ENCODE data around the gene GIMAP8. TPM values are rescaled to one million over a fixed set of nuclear protein-coding genes. Genes with fewer than 3 reads are reported as not detected.
"Not testable (repeated sequence)": the region's sequence is repeated elsewhere in the genome, so short reads cannot be mapped to it uniquely, and the experiment has no call there.

The GIMAP8 gene
- total RNA-seq, 1 donor from 2014 or later, result 14.9 TPM

DNA sequence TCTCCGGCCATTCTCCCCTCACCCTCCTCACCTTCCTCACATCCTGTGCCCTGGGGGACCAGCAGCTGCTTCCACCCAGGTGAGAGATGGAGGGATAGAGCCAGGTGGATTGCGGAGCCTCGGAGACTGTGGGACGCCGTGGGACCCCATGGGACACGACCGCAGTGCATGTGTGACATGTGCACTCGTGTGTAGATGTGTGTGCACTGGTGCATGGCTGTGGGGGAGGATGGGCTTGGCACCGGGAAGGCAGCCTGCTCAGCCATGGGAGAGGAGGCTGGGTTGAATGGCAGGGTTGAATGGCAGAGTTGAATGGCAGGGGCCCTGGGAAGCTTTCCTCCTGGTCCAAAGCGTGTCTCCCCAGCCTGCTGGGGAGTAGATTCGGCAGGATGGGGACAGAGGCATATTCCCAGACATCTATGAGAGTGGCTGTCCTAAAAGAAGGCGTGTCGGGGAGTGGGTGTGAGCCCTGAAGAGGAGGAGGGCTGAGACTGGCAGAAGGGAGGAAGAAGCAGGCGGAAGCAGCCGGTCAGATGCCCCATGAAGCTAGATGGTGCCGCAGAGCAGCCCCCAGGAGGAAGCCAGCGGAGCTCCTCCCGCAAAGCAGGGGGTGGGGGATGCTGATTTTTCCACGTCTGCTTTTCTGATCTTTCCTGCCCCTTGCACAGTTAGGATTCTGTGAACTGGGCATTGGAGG lies 815 bp downstream of the GIMAP8 start:
- intact Hi-C loops (cut with DNase I), result loop anchor here (2.0 to 5.0 kb wide), 2 partner anchors 64 to 116 kb away; partner anchors contain the start of genes GIMAP4 and GIMAP7
- ATAC-seq (peak; percentile 63), DNase-seq (ENCODE audit: missing footprints) (peak; percentile 88)

DNA sequence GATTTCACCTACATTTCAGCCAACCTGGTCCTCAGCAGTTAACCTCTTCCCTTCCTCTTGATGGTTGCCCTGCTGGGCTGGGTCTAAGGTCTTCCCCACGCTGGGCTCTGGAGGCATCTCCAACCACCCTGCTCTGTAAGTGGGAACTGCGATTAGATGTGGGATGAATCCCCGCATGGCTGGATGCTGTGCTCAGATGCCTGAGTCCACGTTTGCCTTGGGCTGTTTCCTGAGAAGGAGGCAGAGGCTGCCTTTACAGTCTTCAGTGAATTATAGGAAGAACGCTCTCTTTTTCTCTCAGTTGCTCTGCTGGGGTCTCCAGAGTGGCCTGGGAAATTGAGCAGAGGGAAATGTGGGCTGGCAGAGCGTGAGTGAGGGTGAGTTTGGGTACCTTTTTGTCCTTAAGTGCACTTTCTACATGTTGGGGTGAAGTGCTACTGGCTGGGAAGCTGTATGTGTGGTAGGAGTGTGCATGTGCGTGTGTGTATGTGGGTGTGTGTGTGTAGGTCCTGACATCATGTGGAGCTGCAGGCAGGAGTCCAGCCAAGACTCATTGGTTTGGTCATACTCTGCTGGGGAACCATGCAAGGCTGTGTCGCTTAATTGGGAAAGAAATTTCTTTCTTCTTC lies 1.5 kb downstream of the GIMAP8 start:
- ATAC-seq, result no peak
- DNase-seq (ENCODE audit: missing footprints), result no peak
- intact Hi-C loops (cut with DNase I), result loop anchor here (2.0 to 5.0 kb wide), 2 partner anchors 63 to 115 kb away; partner anchors contain the start of genes GIMAP4 and GIMAP7

DNA sequence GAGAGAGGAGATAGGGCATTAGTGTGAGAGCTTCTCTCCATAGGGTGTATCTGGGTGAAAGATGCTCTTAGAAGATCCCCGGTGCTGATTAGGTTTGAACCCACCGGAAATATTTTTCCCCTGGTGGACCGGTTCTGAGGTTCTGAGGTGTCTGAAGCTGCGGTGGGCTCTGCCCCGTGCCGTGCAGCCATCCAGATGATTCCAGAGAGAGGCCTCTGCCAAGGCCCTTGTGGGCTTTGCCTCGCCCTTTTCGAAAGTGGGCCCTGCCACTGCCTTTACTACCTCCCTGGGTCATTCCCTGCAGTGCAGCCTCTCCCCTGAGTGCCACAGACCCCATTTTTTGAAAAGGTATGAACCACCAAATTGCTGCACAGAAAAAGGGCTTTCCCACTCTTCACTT lies 2.8 kb downstream of the GIMAP8 start:
- no peak for DNase-seq (ENCODE audit: missing footprints)
- intact Hi-C loops (cut with DNase I), result loop anchor here (5.0 kb wide), 1 partner anchor 114 kb away; the partner anchor contains the start of gene GIMAP4
- no peak for ATAC-seq

DNA sequence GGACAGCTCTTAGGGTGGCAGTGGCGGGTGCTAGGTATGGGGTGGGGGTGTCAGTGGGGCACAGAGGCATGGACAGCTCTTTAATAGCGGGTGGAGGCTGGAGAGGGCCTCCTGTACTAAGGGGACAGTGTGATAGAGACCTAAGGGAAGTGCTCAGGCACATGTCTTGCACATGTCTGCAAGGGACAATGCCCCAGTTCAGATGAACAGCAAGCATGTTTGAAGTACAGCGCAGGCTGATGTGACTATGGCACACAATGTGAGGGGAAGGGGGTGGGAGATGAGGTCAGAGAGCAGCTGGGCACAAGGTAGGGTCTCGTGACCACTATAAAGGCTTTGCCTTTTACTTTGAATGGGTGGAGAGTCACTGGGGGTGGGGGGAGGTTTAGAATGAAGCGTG lies 3.5 kb downstream of the GIMAP8 start:
- intact Hi-C loops (cut with DNase I), result loop anchor here (5.0 kb wide), 1 partner anchor 113 kb away; the partner anchor contains the start of gene GIMAP4
- no peak for DNase-seq (ENCODE audit: missing footprints)
- ATAC-seq, result no peak

DNA sequence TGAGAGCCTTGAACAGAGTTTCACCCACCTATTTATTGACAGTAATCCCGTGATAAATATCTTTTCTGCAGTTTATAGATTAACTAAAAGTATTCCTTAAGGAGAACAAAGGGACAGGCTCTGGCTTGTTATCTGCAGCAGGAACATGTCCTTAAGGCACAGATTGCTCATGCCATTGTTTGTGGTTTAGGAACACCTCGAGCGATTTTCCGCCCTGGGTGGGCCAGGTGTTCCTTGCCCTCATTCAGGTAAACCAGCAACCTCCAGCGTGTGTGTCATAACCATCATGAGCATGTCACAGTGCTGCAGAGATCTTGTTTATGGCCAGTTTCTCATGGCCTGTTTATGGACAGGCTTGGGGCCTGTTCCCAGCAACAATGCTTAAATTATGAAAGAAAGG lies 6.6 kb downstream of the GIMAP8 start:
- intact Hi-C loops (cut with DNase I); DNase-seq (ENCODE audit: missing footprints); ATAC-seq: not testable (repeated sequence)

DNA sequence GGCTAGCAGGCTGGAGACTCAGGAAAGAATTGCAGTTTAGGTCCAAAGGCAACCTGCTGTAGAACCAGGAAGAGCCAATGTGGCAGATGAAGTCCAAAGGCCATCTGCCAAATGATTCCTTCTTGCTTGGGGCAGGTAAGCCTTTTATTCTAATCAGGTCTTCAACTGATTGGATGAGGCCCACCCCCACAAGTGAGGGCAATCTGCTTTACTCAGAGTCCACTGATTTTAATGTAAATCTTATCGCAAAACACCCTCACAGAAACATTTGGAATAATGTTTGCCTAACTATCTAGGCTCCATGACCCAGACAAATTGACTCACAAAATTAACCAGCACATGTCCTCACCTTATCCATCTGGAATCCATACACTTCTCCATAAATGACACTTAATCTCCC lies 7.8 kb downstream of the GIMAP8 start:
- ATAC-seq, result no peak
- intact Hi-C loops (cut with DNase I), result no loop called here
- no peak for DNase-seq (ENCODE audit: missing footprints)

DNA sequence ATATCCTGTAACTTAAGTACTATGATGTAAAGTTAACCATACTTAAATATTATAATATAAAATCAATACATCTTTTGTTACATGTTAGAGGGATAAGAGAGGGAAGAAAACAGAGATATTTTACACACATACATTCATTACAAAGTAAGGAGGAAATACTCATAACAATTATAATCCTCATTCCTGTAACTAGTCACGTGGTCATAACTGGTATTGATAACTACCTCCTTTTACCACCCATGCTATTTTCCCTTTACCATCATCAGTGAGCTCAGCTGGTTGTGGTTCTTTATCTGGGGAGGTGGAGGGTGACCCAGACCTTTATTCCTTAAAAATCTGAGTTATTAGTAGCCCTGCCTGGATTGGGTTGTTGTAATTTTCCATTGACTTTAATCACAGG lies 8.3 kb downstream of the GIMAP8 start:
- DNase-seq (ENCODE audit: missing footprints) (no peak), ATAC-seq (no peak)
- intact Hi-C loops (cut with DNase I), result no loop called here

DNA sequence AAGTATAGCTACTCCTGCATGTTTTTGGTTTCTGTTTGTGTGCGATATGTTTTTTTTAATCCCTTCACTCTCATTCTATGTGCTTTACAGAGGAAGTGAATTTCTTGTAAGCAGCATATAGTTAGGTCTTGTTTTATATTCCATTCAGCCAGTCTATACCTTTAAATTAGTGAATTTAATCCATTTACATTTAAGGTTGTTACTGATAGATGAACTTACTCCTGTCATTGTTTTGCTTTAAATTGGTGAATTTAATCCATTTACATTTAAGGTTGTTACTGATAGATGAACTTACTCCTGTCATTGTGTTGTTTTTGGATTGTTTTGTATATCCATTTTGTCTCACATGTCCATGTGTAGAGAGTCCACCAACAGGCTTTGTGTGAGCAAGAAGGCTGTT lies 11.1 kb downstream of the GIMAP8 start:
- DNase-seq (ENCODE audit: missing footprints) (no peak), ATAC-seq (no peak)
- intact Hi-C loops (cut with DNase I), result no loop called here

DNA sequence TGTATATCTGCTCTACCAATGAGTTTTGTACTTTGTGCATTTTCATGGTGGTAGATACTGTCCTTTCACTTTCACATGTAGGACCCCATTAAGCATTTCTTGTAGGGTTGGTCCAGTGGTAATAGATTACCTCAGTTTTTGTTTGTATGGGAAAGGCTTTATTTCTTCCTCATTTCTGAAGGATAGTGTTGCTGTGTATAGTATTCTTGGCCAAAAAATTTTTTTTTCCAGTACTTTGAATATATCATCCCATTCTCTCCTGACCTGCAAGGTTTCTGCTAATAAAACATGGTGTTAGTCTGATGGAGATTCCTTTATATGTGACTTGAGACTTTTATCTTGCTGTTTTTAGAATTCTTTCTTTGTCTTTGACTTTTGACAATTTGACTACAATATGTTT lies 12.0 kb downstream of the GIMAP8 start:
- intact Hi-C loops (cut with DNase I), result no loop called here
- ATAC-seq, result no peak
- no peak for DNase-seq (ENCODE audit: missing footprints)

DNA sequence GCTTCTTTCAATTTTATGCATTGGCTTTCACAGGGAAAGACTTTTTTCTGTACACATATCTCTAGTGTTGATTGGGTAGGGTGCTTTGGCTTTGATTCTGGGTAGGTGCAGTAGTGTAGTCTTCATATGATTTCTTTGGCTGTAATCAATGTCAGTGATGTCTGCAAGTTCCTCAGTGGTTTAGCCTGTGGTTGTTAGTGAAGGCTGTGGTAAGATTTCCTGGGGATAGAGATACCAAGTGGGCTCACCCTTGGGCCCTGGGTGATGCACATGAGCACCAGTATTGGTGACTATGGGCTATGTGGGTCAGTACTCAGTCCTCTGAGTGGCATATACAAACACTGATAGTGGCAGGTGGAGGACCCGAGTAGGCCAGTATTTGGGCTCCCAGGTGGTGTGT lies 13.0 kb downstream of the GIMAP8 start:
- no peak for DNase-seq (ENCODE audit: missing footprints)
- intact Hi-C loops (cut with DNase I), result no loop called here
- ATAC-seq, result no peak

DNA sequence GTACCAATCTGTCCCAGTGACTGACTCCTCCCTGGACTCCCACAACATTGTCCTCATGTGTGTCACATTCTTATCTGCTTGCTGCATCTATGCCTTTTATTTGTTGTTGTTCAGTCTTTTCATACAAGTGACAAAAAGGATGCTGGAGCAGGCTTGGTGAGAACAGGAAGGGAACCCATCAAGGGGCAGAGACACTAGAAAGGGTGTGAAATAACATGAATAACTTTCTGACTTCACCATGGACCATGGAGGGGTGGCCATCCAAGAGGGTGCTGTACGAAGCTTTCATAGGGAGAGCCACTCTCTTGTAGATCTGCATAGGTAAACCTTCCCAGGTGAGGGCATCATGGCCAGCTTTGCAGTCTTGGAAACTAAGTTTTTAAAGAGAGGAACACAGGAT lies 14.5 kb downstream of the GIMAP8 start:
- DNase-seq (ENCODE audit: missing footprints) (no peak), ATAC-seq (no peak)
- intact Hi-C loops (cut with DNase I), result loop anchor here (5.0 kb wide), 1 partner anchor 167 kb away; the partner anchor contains the start of gene GIMAP6

DNA sequence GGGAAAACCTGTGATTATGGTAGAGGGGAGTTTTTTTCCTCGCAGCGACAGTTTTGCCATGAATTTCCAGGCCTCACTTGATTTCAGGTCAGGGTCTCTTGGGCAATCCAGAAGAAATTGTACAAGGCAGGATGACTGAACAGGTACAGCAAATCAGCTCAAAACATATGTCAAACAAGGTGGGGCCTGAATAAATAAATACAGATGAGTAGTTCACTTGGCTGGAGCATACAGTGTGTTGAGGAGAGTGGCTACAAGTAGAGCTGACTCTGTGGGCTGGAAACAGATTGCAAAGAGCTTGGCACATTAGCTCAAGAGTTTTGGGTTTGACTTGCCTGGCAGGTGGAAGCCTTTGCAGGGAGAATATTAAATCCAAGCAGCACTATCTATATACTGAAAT lies 15.0 kb downstream of the GIMAP8 start:
- DNase-seq (ENCODE audit: missing footprints) (no peak), ATAC-seq (no peak)
- intact Hi-C loops (cut with DNase I), result loop anchor here (5.0 kb wide), 1 partner anchor 167 kb away; the partner anchor contains the start of gene GIMAP6

DNA sequence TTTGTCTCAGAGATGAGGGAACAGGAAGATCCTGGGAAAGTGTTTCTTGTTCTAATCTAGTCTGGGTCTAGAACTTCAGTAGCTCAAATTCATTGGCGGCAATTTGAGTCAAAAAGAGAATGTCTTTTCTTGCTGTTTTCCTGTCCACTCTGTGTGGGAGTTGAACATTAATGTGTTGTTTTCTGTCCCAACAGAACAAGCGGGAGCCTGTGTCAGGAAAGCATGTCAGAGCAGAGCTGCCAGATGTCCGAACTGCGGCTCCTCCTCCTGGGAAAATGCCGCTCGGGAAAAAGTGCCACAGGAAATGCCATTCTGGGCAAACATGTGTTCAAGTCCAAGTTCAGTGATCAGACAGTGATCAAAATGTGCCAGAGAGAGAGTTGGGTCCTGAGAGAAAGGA lies 16.0 kb downstream of the GIMAP8 start:
- intact Hi-C loops (cut with DNase I), result loop anchor here (5.0 kb wide), 1 partner anchor 166 kb away; the partner anchor contains the start of gene GIMAP6
- DNase-seq (ENCODE audit: missing footprints) (no peak), ATAC-seq (no peak)

DNA sequence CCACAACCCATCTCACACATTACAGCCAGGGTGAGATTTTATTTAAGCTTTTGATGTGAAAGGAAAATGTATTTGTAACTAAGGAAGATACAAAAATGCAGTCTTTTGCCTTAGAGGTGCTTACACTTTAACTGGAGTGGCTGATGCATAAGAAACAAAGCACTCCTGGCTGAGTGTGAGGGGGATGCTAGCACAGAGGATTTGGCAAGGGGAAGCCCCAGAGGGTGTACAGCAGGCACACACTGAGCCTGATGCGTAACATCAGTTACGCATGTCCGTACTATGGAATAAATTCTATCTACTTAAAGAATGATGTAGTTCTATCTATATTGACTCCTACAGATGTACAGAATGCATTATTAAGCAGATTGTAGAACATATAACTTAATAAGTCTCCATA lies 17.8 kb downstream of the GIMAP8 start:
- intact Hi-C loops (cut with DNase I), result loop anchor here (5.0 kb wide), 1 partner anchor 164 kb away; the partner anchor contains the start of gene GIMAP6
- DNase-seq (ENCODE audit: missing footprints), result no peak
- no peak for ATAC-seq

DNA sequence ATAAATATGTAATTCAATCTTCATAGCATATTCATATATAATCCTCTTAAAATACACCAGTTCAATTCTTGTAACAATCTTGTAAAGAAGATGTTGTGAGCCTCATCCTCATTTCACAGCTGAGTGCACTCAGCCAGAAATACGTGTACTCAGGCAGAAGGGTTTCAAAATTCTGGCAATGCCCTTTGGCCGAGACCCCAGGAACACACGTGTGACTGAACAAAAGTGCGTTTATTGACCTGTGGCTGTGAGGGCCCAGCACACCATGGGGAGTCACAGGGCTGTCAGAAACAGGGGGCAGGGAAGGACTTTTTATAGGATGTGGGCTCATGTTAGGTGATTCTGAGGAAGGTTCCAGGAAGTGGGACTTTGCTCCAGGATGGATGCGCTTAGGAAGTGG lies 21.5 kb downstream of the GIMAP8 start:
- no peak for DNase-seq (ENCODE audit: missing footprints)
- no peak for ATAC-seq
- intact Hi-C loops (cut with DNase I), result no loop called here

DNA sequence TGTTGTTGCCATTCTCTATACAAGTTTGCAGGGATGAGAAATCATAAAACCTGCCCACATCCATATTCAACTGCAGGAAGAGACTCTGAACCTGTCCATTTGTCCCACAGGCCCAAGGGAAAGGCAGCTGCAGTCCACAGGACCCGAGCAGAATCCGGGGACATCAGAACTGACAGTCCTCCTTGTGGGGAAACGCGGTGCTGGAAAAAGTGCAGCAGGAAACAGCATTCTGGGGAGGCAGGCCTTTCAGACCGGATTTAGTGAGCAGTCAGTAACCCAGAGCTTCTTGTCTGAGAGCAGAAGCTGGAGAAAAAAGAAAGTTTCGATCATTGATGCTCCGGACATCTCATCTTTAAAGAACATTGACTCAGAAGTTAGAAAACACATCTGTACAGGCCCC lies 23.5 kb downstream of the GIMAP8 start:
- ATAC-seq, result no peak
- intact Hi-C loops (cut with DNase I), result no loop called here

DNA sequence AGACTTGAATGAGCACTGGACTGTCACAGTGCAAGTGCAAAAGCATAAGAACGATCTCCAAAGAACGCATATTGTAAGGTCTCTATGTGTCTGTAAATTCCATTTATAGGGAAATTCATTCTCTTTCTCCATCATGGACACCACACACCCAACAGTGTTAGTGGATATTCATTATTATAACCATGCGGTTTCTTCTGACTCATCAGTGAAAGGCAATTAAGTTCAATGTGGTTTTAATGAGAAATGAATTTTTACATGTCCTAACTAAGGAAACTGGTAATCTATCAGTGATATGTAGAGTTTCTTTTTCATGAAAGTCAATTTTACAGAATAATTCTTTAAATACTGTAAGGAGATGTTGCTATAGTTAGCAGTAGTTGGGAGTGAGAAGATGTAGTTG lies 25.9 kb downstream of the GIMAP8 start:
- ATAC-seq (no peak), DNase-seq (ENCODE audit: missing footprints) (no peak)
- intact Hi-C loops (cut with DNase I), result no loop called here

More for the DNA sequence above, 23.5 kb downstream of the GIMAP8 start:
- no peak for DNase-seq (ENCODE audit: missing footprints)

DNA sequence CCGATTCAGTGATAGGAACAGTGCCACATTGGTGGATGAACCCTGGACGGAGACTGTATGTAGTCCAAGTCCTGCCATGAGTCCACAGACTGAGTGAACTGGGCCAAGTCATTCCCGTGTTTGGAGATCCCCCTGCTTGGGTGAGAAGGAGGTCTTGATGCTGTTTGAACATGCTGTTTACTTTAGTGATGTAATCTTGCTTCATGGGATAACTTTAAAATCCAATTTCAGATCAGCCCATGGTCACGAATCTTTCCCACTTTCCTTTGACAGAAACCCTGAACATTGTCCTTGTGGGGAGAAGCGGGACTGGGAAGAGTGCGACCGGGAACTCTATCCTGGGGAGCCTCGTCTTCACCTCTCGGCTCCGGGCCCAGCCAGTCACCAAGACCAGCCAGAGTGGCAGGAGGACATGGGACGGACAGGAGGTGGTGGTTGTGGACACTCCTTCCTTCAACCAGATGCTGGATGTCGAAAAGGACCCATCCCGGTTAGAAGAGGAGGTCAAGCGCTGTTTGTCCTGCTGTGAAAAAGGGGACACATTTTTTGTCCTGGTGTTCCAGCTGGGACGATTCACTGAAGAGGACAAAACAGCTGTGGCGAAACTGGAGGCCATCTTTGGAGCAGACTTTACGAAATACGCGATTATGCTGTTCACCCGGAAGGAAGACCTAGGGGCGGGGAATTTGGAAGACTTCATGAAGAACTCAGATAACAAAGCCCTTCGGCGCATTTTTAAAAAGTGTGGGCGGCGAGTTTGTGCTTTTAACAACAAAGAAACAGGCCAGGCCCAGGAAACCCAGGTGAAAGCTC lies 26.6 kb downstream of the GIMAP8 start:
- ATAC-seq (no peak), DNase-seq (ENCODE audit: missing footprints) (no peak)
- intact Hi-C loops (cut with DNase I), result no loop called here

DNA sequence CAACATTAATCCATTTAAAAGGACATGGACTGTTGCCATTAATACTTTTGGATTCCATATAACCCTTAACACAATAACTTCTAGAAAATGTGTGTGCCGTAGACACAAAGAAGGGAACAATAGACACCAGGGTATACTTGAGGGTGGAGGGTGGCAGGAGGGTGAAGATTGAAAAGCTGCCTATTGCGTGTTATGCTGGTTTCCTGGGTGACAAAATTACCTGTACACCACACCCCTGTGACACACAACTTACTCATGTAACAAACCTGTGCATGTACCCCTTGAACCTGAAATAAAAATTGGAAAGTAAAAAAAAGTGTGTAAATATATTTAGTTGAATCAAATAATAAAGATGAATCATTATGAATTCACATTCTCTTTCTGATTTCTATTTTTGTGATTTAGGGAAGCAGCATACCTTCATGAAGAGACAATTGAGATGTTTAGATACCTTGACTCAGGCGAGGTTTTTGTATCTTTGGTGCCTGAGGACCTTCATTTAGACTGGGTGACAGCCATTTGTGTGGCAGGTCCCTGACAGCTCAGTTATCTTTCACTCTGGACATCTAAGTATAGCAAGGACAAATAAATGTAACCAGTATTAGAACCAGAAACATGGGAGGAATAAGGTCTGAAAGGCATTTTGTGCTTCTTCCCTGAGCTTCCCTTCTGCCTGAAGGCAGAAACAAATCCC lies 28.7 kb downstream of the GIMAP8 start:
- no peak for ATAC-seq
- intact Hi-C loops (cut with DNase I), result no loop called here
- DNase-seq (ENCODE audit: missing footprints), result no peak
